Kidney epithelial cell (primary cell): ENCODE measurements around the gene IFT27. TPM values are rescaled to one million over a fixed set of nuclear protein-coding genes. Genes with fewer than 3 reads are reported as not detected.

ENCODE experiments used
- DNase-seq: peaks from one replicate; pipeline ENCODE4 v3.0.0-alpha.2; 2010; ENCODE audit warnings: low read depth
- H3K27me3 ChIP-seq: 2 replicates; pipeline ENCODE4 v1.6.0; 2011; ENCODE audit warnings: low read length; ENCODE audit not compliant: control insufficient read depth, insufficient read depth
- H3K36me3 ChIP-seq: 2 replicates; pipeline ENCODE4 v1.5.1; 2011; ENCODE audit warnings: low read length; ENCODE audit not compliant: control insufficient read depth, insufficient read depth
- H3K4me3 ChIP-seq: 2 replicates; pipeline ENCODE4 v1.5.1; 2011; ENCODE audit warnings: low read depth, mild to moderate bottlenecking, control low read depth, low read length
- total RNA-seq: library from RNA; depleted of rRNA; stranded (reverse); fragments of >200 nt; gene quantifications from 2 replicates; pipeline ENCODE4 v1.2.3, GENCODE V29; 2015
- TF ChIP-seq, protein P1 (sequence below): IDR thresholded peaks from 2 replicates; pipeline ENCODE4 v1.5.1; 2011; ENCODE audit warnings: mild to moderate bottlenecking, moderate library complexity, low read length, control low read depth, inconsistent platforms; ENCODE audit not compliant: insufficient read depth, poor library complexity, severe bottlenecking

IFT27 gene
- total RNA-seq, 1 donor from 2014 or later: 26.5 TPM

DNA sequence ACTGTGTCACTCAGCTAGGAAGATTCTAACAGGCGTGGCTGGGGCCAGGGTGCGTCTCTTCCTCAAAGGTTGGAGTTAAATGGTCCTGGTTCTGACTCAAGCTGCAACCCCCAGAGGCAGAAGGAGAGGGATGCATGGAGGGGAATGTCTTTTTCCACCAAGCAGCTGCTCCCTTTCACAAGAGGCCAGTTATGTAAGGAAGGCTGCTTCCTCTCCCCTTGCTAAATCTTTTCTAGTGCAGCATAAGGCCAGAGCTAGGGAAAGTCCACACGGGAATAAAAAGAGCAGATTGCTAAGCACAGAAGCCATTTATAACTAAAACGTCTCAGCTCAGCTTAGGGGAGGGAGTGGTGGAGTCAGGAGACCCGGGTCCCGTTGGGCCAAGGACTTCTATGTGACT is 30.9 kb upstream of the IFT27 start:
- H3K36me3 ChIP-seq: no peaks in the 10 kb centered on the region
- H3K27me3 ChIP-seq: peaks cover 9% of the 10 kb centered on the region
- TF ChIP-seq, protein P1, sequence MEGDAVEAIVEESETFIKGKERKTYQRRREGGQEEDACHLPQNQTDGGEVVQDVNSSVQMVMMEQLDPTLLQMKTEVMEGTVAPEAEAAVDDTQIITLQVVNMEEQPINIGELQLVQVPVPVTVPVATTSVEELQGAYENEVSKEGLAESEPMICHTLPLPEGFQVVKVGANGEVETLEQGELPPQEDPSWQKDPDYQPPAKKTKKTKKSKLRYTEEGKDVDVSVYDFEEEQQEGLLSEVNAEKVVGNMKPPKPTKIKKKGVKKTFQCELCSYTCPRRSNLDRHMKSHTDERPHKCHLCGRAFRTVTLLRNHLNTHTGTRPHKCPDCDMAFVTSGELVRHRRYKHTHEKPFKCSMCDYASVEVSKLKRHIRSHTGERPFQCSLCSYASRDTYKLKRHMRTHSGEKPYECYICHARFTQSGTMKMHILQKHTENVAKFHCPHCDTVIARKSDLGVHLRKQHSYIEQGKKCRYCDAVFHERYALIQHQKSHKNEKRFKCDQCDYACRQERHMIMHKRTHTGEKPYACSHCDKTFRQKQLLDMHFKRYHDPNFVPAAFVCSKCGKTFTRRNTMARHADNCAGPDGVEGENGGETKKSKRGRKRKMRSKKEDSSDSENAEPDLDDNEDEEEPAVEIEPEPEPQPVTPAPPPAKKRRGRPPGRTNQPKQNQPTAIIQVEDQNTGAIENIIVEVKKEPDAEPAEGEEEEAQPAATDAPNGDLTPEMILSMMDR: no peak
- DNase-seq: no peak
- no peak overlapping the region for H3K4me3 ChIP-seq

DNA sequence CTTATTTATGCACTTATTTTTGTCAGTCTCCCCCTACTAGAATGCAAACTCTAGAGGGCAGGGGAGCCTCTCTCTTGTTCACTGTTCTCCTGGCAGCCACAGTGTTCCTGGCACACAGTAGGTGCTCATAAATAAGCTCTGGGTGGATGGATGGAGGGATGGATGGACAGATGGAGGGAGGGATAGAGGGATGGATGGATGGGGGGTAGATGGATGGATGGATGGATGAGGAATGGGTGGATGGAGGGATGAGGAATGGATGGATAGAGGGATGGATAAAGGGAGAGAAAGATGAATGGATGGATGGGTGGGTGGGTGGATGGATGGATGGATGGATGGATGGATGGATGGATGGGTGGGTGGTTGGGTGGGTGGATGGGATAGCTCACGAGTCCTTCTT is 27.4 kb upstream of the IFT27 start:
- TF ChIP-seq, protein P1: no peak

DNA sequence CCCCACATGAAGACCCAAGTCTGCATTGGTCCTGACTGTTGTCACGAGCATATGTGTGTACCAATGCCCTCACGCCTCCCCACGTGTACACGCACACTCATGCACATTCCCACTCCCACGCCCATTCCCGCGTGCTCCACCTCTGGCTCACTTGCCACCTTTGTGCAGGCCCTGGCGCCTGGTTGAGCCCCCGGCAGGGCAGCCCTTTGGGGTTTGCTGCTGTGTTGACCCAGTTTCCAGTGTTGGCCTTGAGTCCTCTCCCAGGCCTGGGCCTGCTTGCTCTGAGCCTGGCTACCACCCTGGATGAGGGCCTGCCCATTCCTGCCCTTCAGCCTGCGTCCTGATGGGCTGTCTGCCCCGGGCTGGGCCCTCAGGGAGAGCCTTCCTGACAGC is 22.8 kb upstream of the IFT27 start:
- Histone ChIP-seq H3K36me3 (no peaks in the 10 kb centered on the region), H3K27me3 (peaks cover 14% of the 10 kb centered on the region)
- DNase-seq: no peak

More for the DNA sequence above, 27.4 kb upstream of the IFT27 start:
- Histone ChIP-seq H3K4me3 (no peak overlapping the region), H3K36me3 (no peaks in the 10 kb centered on the region), H3K27me3 (peaks cover 9% of the 10 kb centered on the region)
- no peak for DNase-seq

DNA sequence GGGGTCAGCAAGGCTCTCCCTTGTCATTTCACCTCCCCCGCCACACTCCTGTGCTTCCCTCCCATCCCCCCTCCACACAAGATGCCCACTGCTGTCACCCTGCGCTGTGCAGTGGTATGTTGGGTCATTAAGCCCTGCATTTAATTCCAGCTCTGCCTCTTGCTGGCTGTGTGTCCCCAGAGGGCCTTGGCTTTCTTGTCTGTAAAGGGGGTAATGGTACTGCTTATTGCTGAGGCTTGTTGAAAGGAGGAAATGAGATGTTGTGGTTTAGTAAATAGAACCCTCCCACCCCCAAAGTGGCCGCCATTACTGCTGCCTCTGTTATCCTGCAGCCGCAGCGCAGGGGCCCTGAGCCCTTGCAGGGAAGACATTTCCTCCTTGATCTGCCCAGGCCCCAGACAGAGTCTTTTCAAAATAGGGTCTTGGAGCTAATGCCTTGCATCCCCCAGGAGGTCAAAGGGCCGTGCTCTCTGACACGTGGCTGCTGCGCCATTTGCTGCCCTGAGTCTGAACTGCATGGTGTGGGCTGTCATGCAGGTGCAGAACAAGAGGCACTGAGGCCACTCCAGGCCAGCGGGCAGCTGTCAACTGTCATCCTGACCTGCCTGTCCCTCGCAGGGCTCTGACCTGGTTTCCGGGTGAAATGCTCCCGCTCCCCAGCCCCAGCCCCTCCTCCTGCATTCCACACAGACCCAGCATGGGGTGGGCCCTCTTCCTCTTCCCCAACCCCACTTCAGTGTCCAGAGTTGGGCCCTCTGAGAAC is 22.2 kb upstream of the IFT27 start:
- DNase-seq: no peak
- TF ChIP-seq, protein P1: no peak
- peaks cover 14% of the 10 kb centered on the region for H3K27me3 ChIP-seq
- H3K36me3 ChIP-seq: no peaks in the 10 kb centered on the region
- no peak overlapping the region for H3K4me3 ChIP-seq

More for the DNA sequence above, 22.8 kb upstream of the IFT27 start:
- TF ChIP-seq, protein P1: no peak
- no peak overlapping the region for H3K4me3 ChIP-seq

DNA sequence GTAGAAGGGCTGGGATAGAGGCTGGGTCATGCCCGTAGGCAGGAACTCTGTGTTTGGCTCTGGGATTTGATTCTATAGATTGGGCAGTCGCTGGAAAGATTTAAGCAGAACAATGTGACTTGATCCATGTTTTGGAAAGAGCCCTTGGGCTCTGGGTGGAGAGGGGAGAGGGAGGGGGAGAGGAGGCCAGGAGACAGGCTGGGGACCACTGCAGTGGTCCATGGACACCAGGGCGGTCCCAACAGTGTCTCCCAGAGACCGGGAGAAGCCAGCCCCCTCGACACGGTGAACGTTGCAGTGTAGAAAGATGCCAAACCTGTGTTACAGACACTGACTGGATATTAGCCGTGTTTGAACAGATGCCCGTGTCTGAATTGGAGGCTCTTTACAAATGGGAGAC is 21.5 kb upstream of the IFT27 start:
- TF ChIP-seq, protein P1: no peak
- H3K27me3 ChIP-seq: peaks cover 14% of the 10 kb centered on the region
- DNase-seq: no peak
- no peaks in the 10 kb centered on the region for H3K36me3 ChIP-seq
- H3K4me3 ChIP-seq: no peak overlapping the region
